Neural crest cell (in vitro differentiated cells): Measurements from ENCODE around the gene KSR1. TPM values are rescaled to one million over a fixed set of nuclear protein-coding genes. Genes with fewer than 3 reads are reported as not detected.
A peak's percentile ranks its signal among the peaks of the same experiment; 100 is the strongest.

Experiments used
- DNase-seq: peaks from one replicate; pipeline ENCODE4 v3.0.0; 2021; ENCODE audit warnings: low read depth, mixed read lengths, low spot score
- H3K27ac Mint-ChIP-seq: one replicate; pipeline ENCODE4 v1.8.0; 2021; ENCODE audit warnings: mild to moderate bottlenecking, mixed read lengths; ENCODE audit not compliant: unreplicated experiment
- H3K27me3 Mint-ChIP-seq: 2 replicates; pipeline ENCODE4 v1.8.0; 2021; ENCODE audit warnings: low read depth, mild to moderate bottlenecking, mixed read lengths
- H3K36me3 Mint-ChIP-seq: 2 replicates; pipeline ENCODE4 v1.8.0; 2021; ENCODE audit warnings: low read depth, mild to moderate bottlenecking, mixed read lengths
- H3K4me1 Mint-ChIP-seq: 2 replicates; pipeline ENCODE4 v1.8.0; 2021; ENCODE audit warnings: mixed read lengths
- H3K4me3 Mint-ChIP-seq: one replicate; pipeline ENCODE4 v1.8.0; 2021; ENCODE audit warnings: mild to moderate bottlenecking, mixed read lengths
- H3K9me3 Mint-ChIP-seq: 2 replicates; pipeline ENCODE4 v1.8.0; 2021; ENCODE audit warnings: mixed read lengths
- CTCF ChIP-seq: fragments of 200-600 bp; sonication (generic); conservative IDR thresholded peaks from 2 replicates; pipeline ENCODE4 v1.5.0; 2021; ENCODE audit warnings: antibody characterized with exemption, mild to moderate bottlenecking
- total RNA-seq: library from RNA; stranded (reverse); gene quantifications from 2 replicates; pipeline ENCODE4 v1.2.1, GENCODE V29; 2021

Gene KSR1
- total RNA-seq, 1 donor from 2014 or later = 28.0 TPM

GRCh38 chr17:27578718-27579085, 122.5 kb downstream of the KSR1 start:
- H3K27me3 Mint-ChIP-seq = no peaks in the 10 kb centered on the region
- H3K9me3 Mint-ChIP-seq = no peaks in the 10 kb centered on the region
- H3K4me1 Mint-ChIP-seq = peaks cover 30% of the 10 kb centered on the region
- peaks cover 3% of the 10 kb centered on the region for H3K36me3 Mint-ChIP-seq
- DNase-seq = no peak
- TF ChIP-seq CTCF = no peak
- H3K4me3 Mint-ChIP-seq = no peak overlapping the region
- H3K27ac Mint-ChIP-seq = no peak overlapping the region

- Mint-ChIP-seq H3K36me3 (peaks cover 3% of the 10 kb centered on the region), H3K4me1 (peaks cover 24% of the 10 kb centered on the region), H3K9me3 (no peaks in the 10 kb centered on the region), H3K27me3 (no peaks in the 10 kb centered on the region), H3K4me3 (no peak overlapping the region), H3K27ac (no peak overlapping the region)
- TF ChIP-seq CTCF = no peak
- no peak for DNase-seq
Measured at GRCh38 chr17:27579304-27579703, 123.1 kb downstream of the KSR1 start.

- peaks cover 3% of the 10 kb centered on the region for H3K36me3 Mint-ChIP-seq
- peaks cover 23% of the 10 kb centered on the region for H3K4me1 Mint-ChIP-seq
- H3K4me3 Mint-ChIP-seq = no peak overlapping the region
- no peaks in the 10 kb centered on the region for H3K9me3 Mint-ChIP-seq
- H3K27me3 Mint-ChIP-seq = no peaks in the 10 kb centered on the region
- TF ChIP-seq CTCF = no peak
- no peak for DNase-seq
- H3K27ac Mint-ChIP-seq = peak overlapping the region; percentile 70
Measured at GRCh38 chr17:27579897-27580321, 123.7 kb downstream of the KSR1 start.

GRCh38 chr17:27581016-27581415, 124.8 kb downstream of the KSR1 start:
- Mint-ChIP-seq H3K36me3 (peaks cover 3% of the 10 kb centered on the region), H3K9me3 (no peaks in the 10 kb centered on the region), H3K27ac (no peak overlapping the region), H3K4me3 (no peak overlapping the region), H3K4me1 (peaks cover 23% of the 10 kb centered on the region), H3K27me3 (no peaks in the 10 kb centered on the region)
- no peak for DNase-seq
- no peak for TF ChIP-seq CTCF

- Mint-ChIP-seq H3K4me1 (peaks cover 9% of the 10 kb centered on the region), H3K4me3 (no peak overlapping the region), H3K9me3 (no peaks in the 10 kb centered on the region), H3K27ac (peak overlapping the region; percentile 57), H3K27me3 (no peaks in the 10 kb centered on the region), H3K36me3 (peaks cover 3% of the 10 kb centered on the region)
- TF ChIP-seq CTCF = no peak
- no peak for DNase-seq
Measured at GRCh38 chr17:27582696-27583095, 126.4 kb downstream of the KSR1 start.
